HUES48 (cell line): ENCODE results near the gene UGT1A6.
A peak's percentile ranks its signal among the peaks of the same experiment; 100 is the strongest.

Experiments
- H3K27ac ChIP-seq: one replicate; pipeline ENCODE4 v1.7.0; 2013; ENCODE audit warnings: low read depth, low read length, inconsistent platforms
- H3K27me3 ChIP-seq: 2 replicates; pipeline ENCODE4 v1.6.1; 2013; ENCODE audit warnings: mild to moderate bottlenecking, low read length; ENCODE audit not compliant: control insufficient read depth, insufficient read depth
- H3K36me3 ChIP-seq: 2 replicates; pipeline ENCODE4 v1.6.1; 2013; ENCODE audit warnings: low read length; ENCODE audit not compliant: control insufficient read depth, insufficient read depth
- H3K4me1 ChIP-seq: 2 replicates; pipeline ENCODE4 v1.6.1; 2013; ENCODE audit warnings: mild to moderate bottlenecking, low read length; ENCODE audit not compliant: control insufficient read depth, insufficient read depth
- H3K4me3 ChIP-seq: 2 replicates; pipeline ENCODE4 v1.5.1; 2013; ENCODE audit warnings: mild to moderate bottlenecking, low read depth, low read length
- H3K9ac ChIP-seq: 2 replicates; pipeline ENCODE4 v1.6.1; 2013; ENCODE audit warnings: mild to moderate bottlenecking, low read depth, low read length, moderate library complexity
- H3K9me3 ChIP-seq: 2 replicates; pipeline ENCODE4 v1.6.1; 2013; ENCODE audit warnings: low read length; ENCODE audit not compliant: control insufficient read depth, insufficient read depth

The UGT1A6 gene

GRCh38 chr2:233684640-233685039 is 8.1 kb upstream of the UGT1A6 start:
- Histone ChIP-seq H3K27me3 (no peaks in the 10 kb centered on the region), H3K27ac (no peak overlapping the region), H3K36me3 (no peaks in the 10 kb centered on the region), H3K9me3 (no peaks in the 10 kb centered on the region), H3K4me3 (no peak overlapping the region), H3K9ac (no peak overlapping the region), H3K4me1 (0 out of 2 replicates have a peak, but pooled peaks cover 3% of the 10 kb centered on the region)

- peaks cover 3% of the 10 kb centered on the region; the same call in 1 of the 2 replicates for H3K4me1 ChIP-seq
- H3K4me3 ChIP-seq: no peak overlapping the region
- H3K9me3 ChIP-seq: no peaks in the 10 kb centered on the region
- no peaks in the 10 kb centered on the region for H3K27me3 ChIP-seq
- H3K27ac ChIP-seq: no peak overlapping the region
- no peak overlapping the region for H3K9ac ChIP-seq
- H3K36me3 ChIP-seq: no peaks in the 10 kb centered on the region
Observed at GRCh38 chr2:233686928-233687327, 5.8 kb upstream of the UGT1A6 start.

GRCh38 chr2:233688341-233688740 is 4.3 kb upstream of the UGT1A6 start:
- no peaks in the 10 kb centered on the region for H3K9me3 ChIP-seq

GRCh38 chr2:233689031-233689430 is 3.7 kb upstream of the UGT1A6 start:
- Histone ChIP-seq H3K9me3 (no peaks in the 10 kb centered on the region), H3K9ac (no peak overlapping the region), H3K36me3 (no peaks in the 10 kb centered on the region), H3K4me1 (peaks cover 3% of the 10 kb centered on the region; the same call in 1 of the 2 replicates), H3K27ac (no peak overlapping the region), H3K27me3 (no peaks in the 10 kb centered on the region), H3K4me3 (no peak overlapping the region)

More at GRCh38 chr2:233688341-233688740, 4.3 kb upstream of the UGT1A6 start:
- H3K4me1 ChIP-seq: peaks cover 3% of the 10 kb centered on the region; the same call in 1 of the 2 replicates
- H3K4me3 ChIP-seq: no peak overlapping the region
- H3K36me3 ChIP-seq: no peaks in the 10 kb centered on the region
- H3K27me3 ChIP-seq: no peaks in the 10 kb centered on the region
- H3K27ac ChIP-seq: no peak overlapping the region
- H3K9ac ChIP-seq: no peak overlapping the region

GRCh38 chr2:233689501-233689900 is 3.2 kb upstream of the UGT1A6 start:
- no peak overlapping the region for H3K27ac ChIP-seq
- H3K27me3 ChIP-seq: no peaks in the 10 kb centered on the region

GRCh38 chr2:233690444-233690843 is 2.2 kb upstream of the UGT1A6 start:
- Histone ChIP-seq H3K4me3 (no peak overlapping the region), H3K9me3 (no peaks in the 10 kb centered on the region)

More at GRCh38 chr2:233689501-233689900, 3.2 kb upstream of the UGT1A6 start:
- peaks cover 3% of the 10 kb centered on the region; the same call in 1 of the 2 replicates for H3K4me1 ChIP-seq
- no peaks in the 10 kb centered on the region for H3K36me3 ChIP-seq
- no peak overlapping the region for H3K9ac ChIP-seq
- H3K4me3 ChIP-seq: no peak overlapping the region
- H3K9me3 ChIP-seq: no peaks in the 10 kb centered on the region

GRCh38 chr2:233691443-233692433 is 952 bp upstream of the UGT1A6 start:
- Histone ChIP-seq H3K9ac (no peak overlapping the region), H3K4me1 (peaks cover 3% of the 10 kb centered on the region; the same call in 1 of the 2 replicates), H3K27me3 (no peaks in the 10 kb centered on the region), H3K4me3 (no peak overlapping the region), H3K36me3 (no peaks in the 10 kb centered on the region), H3K27ac (no peak overlapping the region), H3K9me3 (no peaks in the 10 kb centered on the region)

More at GRCh38 chr2:233690444-233690843, 2.2 kb upstream of the UGT1A6 start:
- Histone ChIP-seq H3K27ac (no peak overlapping the region), H3K4me1 (peaks cover 3% of the 10 kb centered on the region; the same call in 1 of the 2 replicates), H3K36me3 (no peaks in the 10 kb centered on the region), H3K9ac (no peak overlapping the region), H3K27me3 (no peaks in the 10 kb centered on the region)

GRCh38 chr2:233693963-233694362 is 1.3 kb downstream of the UGT1A6 start:
- H3K9ac ChIP-seq: no peak overlapping the region
- H3K27me3 ChIP-seq: no peaks in the 10 kb centered on the region
- H3K27ac ChIP-seq: no peak overlapping the region
- H3K4me3 ChIP-seq: no peak overlapping the region
- no peaks in the 10 kb centered on the region for H3K36me3 ChIP-seq
- peaks cover 1% of the 10 kb centered on the region; the same call in 1 of the 2 replicates for H3K4me1 ChIP-seq
- H3K9me3 ChIP-seq: no peaks in the 10 kb centered on the region

- H3K9me3 ChIP-seq: no peaks in the 10 kb centered on the region
- no peaks in the 10 kb centered on the region for H3K36me3 ChIP-seq
- no peaks in the 10 kb centered on the region for H3K27me3 ChIP-seq
- H3K9ac ChIP-seq: no peak overlapping the region
- H3K4me3 ChIP-seq: no peak overlapping the region
- H3K27ac ChIP-seq: no peak overlapping the region
- H3K4me1 ChIP-seq: peaks cover 8% of the 10 kb centered on the region
Observed at GRCh38 chr2:233698740-233699139, 6.0 kb downstream of the UGT1A6 start.

GRCh38 chr2:233699424-233700027 is 6.8 kb downstream of the UGT1A6 start:
- H3K4me3 ChIP-seq: no peak overlapping the region
- H3K27ac ChIP-seq: peak overlapping the region; percentile 60
- no peaks in the 10 kb centered on the region for H3K27me3 ChIP-seq
- H3K36me3 ChIP-seq: no peaks in the 10 kb centered on the region
- H3K9me3 ChIP-seq: no peaks in the 10 kb centered on the region
- H3K4me1 ChIP-seq: peaks cover 8% of the 10 kb centered on the region
- H3K9ac ChIP-seq: peak overlapping the region; percentile 35; the same call in 1 of the 2 replicates
